IMR-90 (cell line): Measurements from ENCODE around the gene RIMBP3C. TPM values are rescaled to one million over a fixed set of nuclear protein-coding genes. Genes with fewer than 3 reads are reported as not detected.
A peak's percentile ranks its signal among the peaks of the same experiment; 100 is the strongest.

ENCODE experiments used
- ATAC-seq: fragments of 200-7000 bp; cut with Tn5 transposase; 2 replicates; pipeline ENCODE4 v1.9.1; 2020; ENCODE audit warnings: low read depth, mild to moderate bottlenecking, moderate library complexity
- BruUV-seq: library from RNA; stranded (reverse); fragments of 400-500 nt; replicated peaks from 2 replicates; lab custom pipeline; 2021; lab: Mats Ljungman, UMichigan
- CTCF ChIA-PET: fragments of 300-600 bp; formaldehyde crosslinking; extraction: SDS; loops from one replicate; lab custom pipeline; 2021; ENCODE audit warnings: antibody characterized with exemption; lab: Yijun Ruan, JAX
- POLR2A ChIA-PET: fragments of 300-600 bp; sonication (Branson Sonifier 250); formaldehyde crosslinking; loops from one replicate; lab custom pipeline; 2022; ENCODE audit warnings: antibody characterized with exemption; ENCODE audit not compliant: unreplicated experiment; lab: Charles Lee
- DNase-seq: peaks from one replicate; pipeline ENCODE4 v3.0.0; 2013
- H2AFZ ChIP-seq: replicated peaks from 2 replicates; pipeline ENCODE3; 2013; ENCODE audit warnings: low read length, mild to moderate bottlenecking; ENCODE audit not compliant: poor library complexity
- H2AK5ac ChIP-seq: 2 replicates; pipeline ENCODE4 v1.6.1; 2013; ENCODE audit warnings: low read depth, low read length, inconsistent platforms
- H2AK9ac ChIP-seq: replicated peaks from 2 replicates; pipeline ENCODE3; 2013; ENCODE audit warnings: mild to moderate bottlenecking, low read depth, low read length, moderate library complexity; ENCODE audit not compliant: poor library complexity
- H2BK120ac ChIP-seq: 2 replicates; pipeline ENCODE4 v1.6.1; 2013; ENCODE audit warnings: low read depth, low read length, inconsistent platforms
- H2BK15ac ChIP-seq: 3 replicates; pipeline ENCODE4 v1.6.1; 2013; ENCODE audit warnings: low read depth, low read length, inconsistent platforms
- H2BK20ac ChIP-seq: 2 replicates; pipeline ENCODE4 v1.6.1; 2013; ENCODE audit warnings: low read depth, mild to moderate bottlenecking, inconsistent platforms, low read length, moderate library complexity
- H2BK5ac ChIP-seq: 2 replicates; pipeline ENCODE4 v1.6.1; 2013; ENCODE audit warnings: mild to moderate bottlenecking, low read depth, low read length, inconsistent platforms; ENCODE audit not compliant: poor library complexity, severe bottlenecking
- H3K14ac ChIP-seq: replicated peaks from 2 replicates; pipeline ENCODE4 v1.6.1; 2013; ENCODE audit warnings: low read depth, low read length, inconsistent platforms
- H3K18ac ChIP-seq: 2 replicates; pipeline ENCODE4 v1.6.1; 2013; ENCODE audit warnings: low read depth, low read length, control low read depth
- H3K23ac ChIP-seq: 2 replicates; pipeline ENCODE4 v1.6.1; 2013; ENCODE audit warnings: low read depth, low read length, inconsistent platforms
- H3K27ac ChIP-seq: 2 replicates; pipeline ENCODE4 v1.5.1; 2013; ENCODE audit warnings: mild to moderate bottlenecking, control low read depth, low read length; ENCODE audit not compliant: insufficient read depth
- H3K27me3 ChIP-seq: 2 replicates; pipeline ENCODE4 v1.6.1; 2013; ENCODE audit warnings: low read length; ENCODE audit not compliant: control insufficient read depth, insufficient read depth
- H3K36me3 ChIP-seq: 2 replicates; pipeline ENCODE4 v1.6.1; 2013; ENCODE audit warnings: low read length, mixed read lengths; ENCODE audit not compliant: control insufficient read depth, insufficient read depth
- H3K4ac ChIP-seq: 2 replicates; pipeline ENCODE4 v1.6.1; 2013; ENCODE audit warnings: low read depth, low read length, inconsistent platforms
- H3K4me1 ChIP-seq: 2 replicates; pipeline ENCODE4 v1.6.1; 2013; ENCODE audit warnings: low read length, mixed read lengths; ENCODE audit not compliant: control insufficient read depth, insufficient read depth
- H3K4me2 ChIP-seq: 2 replicates; pipeline ENCODE4 v1.6.1; 2013; ENCODE audit warnings: low read depth, mild to moderate bottlenecking, control low read depth, low read length, moderate library complexity
- H3K4me3 ChIP-seq: 2 replicates; pipeline ENCODE4 v1.5.1; 2013; ENCODE audit warnings: low read depth, mild to moderate bottlenecking, control low read depth, low read length, moderate library complexity; ENCODE audit not compliant: insufficient read depth
- H3K56ac ChIP-seq: 2 replicates; pipeline ENCODE4 v1.6.1; 2013; ENCODE audit warnings: low read length, inconsistent platforms; ENCODE audit not compliant: insufficient read depth; ENCODE audit errors: extremely low read depth
- H3K79me1 ChIP-seq, 2 experiments: 2 replicates each; pipeline ENCODE4 v1.6.1; 2013; ENCODE audit warnings: low read length in 2 of 2, inconsistent platforms in 1 of 2, low read depth in 1 of 2
- H3K9ac ChIP-seq: 2 replicates; pipeline ENCODE4 v1.6.1; 2013; ENCODE audit warnings: low read depth, low read length, control low read depth
- H3K9me1 ChIP-seq: 2 replicates; pipeline ENCODE4 v1.6.1; 2013; ENCODE audit warnings: low read length, inconsistent platforms; ENCODE audit not compliant: insufficient read depth
- H3K9me3 ChIP-seq: 2 replicates; pipeline ENCODE4 v1.6.1; 2013; ENCODE audit warnings: low read length; ENCODE audit not compliant: control insufficient read depth, insufficient read depth
- H4K20me1 ChIP-seq: 2 replicates; pipeline ENCODE4 v1.6.1; 2013; ENCODE audit warnings: low read length, inconsistent platforms; ENCODE audit not compliant: insufficient read depth
- H4K5ac ChIP-seq: 2 replicates; pipeline ENCODE4 v1.6.1; 2013; ENCODE audit warnings: mild to moderate bottlenecking, low read depth, low read length, control low read depth
- H4K8ac ChIP-seq, 2 experiments: 2 replicates each; pipeline ENCODE4 v1.6.1; 2013; ENCODE audit warnings: low read depth in 2 of 2, low read length in 2 of 2, control low read depth in 1 of 2, inconsistent platforms in 1 of 2
- H4K91ac ChIP-seq: 2 replicates; pipeline ENCODE4 v1.6.1; 2013; ENCODE audit warnings: low read depth, low read length, inconsistent platforms; ENCODE audit not compliant: insufficient read depth
- CHD1 ChIP-seq: IDR thresholded peaks from 2 replicates; pipeline ENCODE4 v1.6.1; 2012; ENCODE audit warnings: low read depth, low read length, improper control_type of control experiment
- CTCF ChIP-seq: conservative IDR thresholded peaks from 2 replicates; pipeline ENCODE4 v1.5.1; 2012; ENCODE audit warnings: mild to moderate bottlenecking, low read depth, low read length, improper control_type of control experiment
- FOS ChIP-seq: fragments of 150-350 bp; IDR thresholded peaks from 2 replicates; pipeline ENCODE4 v1.6.1; 2016; ENCODE audit warnings: low read depth, low read length
- MAFK ChIP-seq: IDR thresholded peaks from 2 replicates; pipeline ENCODE4 v1.6.1; 2012; ENCODE audit warnings: low read depth, low read length, improper control_type of control experiment
- MAZ ChIP-seq: IDR thresholded peaks from 2 replicates; pipeline ENCODE4 v1.6.1; 2012; ENCODE audit warnings: low read depth, mild to moderate bottlenecking, low read length, improper control_type of control experiment, moderate library complexity, borderline replicate concordance
- MXI1 ChIP-seq: IDR thresholded peaks from 2 replicates; pipeline ENCODE4 v1.6.1; 2012; ENCODE audit warnings: low read depth, mild to moderate bottlenecking, low read length, moderate library complexity, borderline replicate concordance
- NFE2L2 ChIP-seq: fragments of 150-350 bp; IDR thresholded peaks from 2 replicates; pipeline ENCODE4 v1.6.1; 2016; ENCODE audit warnings: low read depth, mild to moderate bottlenecking, low read length
- POLR2A ChIP-seq: IDR thresholded peaks from 2 replicates; pipeline ENCODE4 v1.6.1; 2012; ENCODE audit warnings: mild to moderate bottlenecking, low read depth, low read length
- RAD21 ChIP-seq: IDR thresholded peaks from 2 replicates; pipeline ENCODE4 v1.6.1; 2012; ENCODE audit warnings: low read length, improper control_type of control experiment
- RCOR1 ChIP-seq: IDR thresholded peaks from 2 replicates; pipeline ENCODE4 v1.6.1; 2012; ENCODE audit warnings: mild to moderate bottlenecking, low read length, improper control_type of control experiment; ENCODE audit not compliant: insufficient replicate concordance
- RFX5 ChIP-seq: IDR thresholded peaks from 2 replicates; pipeline ENCODE4 v1.8.0; 2012; ENCODE audit warnings: low read depth, mild to moderate bottlenecking, low read length, moderate library complexity
- SMC3 ChIP-seq: fragments of 150-350 bp; IDR thresholded peaks from 2 replicates; pipeline ENCODE4 v1.6.1; 2016; ENCODE audit warnings: low read depth, mild to moderate bottlenecking, antibody characterized with exemption, low read length, moderate library complexity
- USF2 ChIP-seq: fragments of 150-350 bp; IDR thresholded peaks from 2 replicates; pipeline ENCODE4 v1.6.1; 2017; ENCODE audit warnings: mild to moderate bottlenecking, antibody characterized with exemption, low read length, low read depth
- WGBS, 2 experiments: methylation state at CpG; one replicate each; pipeline versions ENCODE4 v1.1.5 to v1.1.7; 2013; ENCODE audit warnings: missing lambda C conversion rate in 2 of 2; ENCODE audit not compliant: insufficient read length in 1 of 2; ENCODE audit errors: extremely low coverage in 2 of 2; 5-methylcytosine and 5-hydroxymethylcytosine counted together
- dilution Hi-C: fragments of 300-500 bp; cut with HindIII; formaldehyde crosslinking; loops from one replicate; pipeline ENCODE4 v1.14.3; 2018; ENCODE audit warnings: low sequenced_read_pairs; ENCODE audit not compliant: unreplicated experiment
- in situ Hi-C: fragments of 300-500 bp; cut with MboI; formaldehyde crosslinking; loops from 3 replicates; pipeline ENCODE4 v1.14.3; 2019; ENCODE audit warnings: low sequenced_read_pairs, inconsistent platforms, mixed read lengths
- intact Hi-C: fragments of 100-400 bp; cut with micrococcal nuclease; formaldehyde crosslinking; loops from 2 replicates; pipeline ENCODE4 v1.10.0; 2022
- polyA plus RNA-seq, 3 experiments: library from polyadenylated mRNA; depleted of rRNA; stranded (reverse); fragments of >200 nt; gene quantifications; 2 replicates each; pipeline ENCODE4 v1.2.3, GENCODE V29; 2012; ENCODE audit warnings: low replicate concordance in 1 of 3
- total RNA-seq: library from RNA; depleted of rRNA; stranded (reverse); fragments of >200 nt; gene quantifications from 2 replicates; pipeline ENCODE4 v1.2.3, GENCODE V29; 2012

The RIMBP3C gene
- total and polyA plus RNA-seq, 2 of the 4 experiments (the other 2 are of a cell fraction), result 0.05 to 0.36 TPM

DNA sequence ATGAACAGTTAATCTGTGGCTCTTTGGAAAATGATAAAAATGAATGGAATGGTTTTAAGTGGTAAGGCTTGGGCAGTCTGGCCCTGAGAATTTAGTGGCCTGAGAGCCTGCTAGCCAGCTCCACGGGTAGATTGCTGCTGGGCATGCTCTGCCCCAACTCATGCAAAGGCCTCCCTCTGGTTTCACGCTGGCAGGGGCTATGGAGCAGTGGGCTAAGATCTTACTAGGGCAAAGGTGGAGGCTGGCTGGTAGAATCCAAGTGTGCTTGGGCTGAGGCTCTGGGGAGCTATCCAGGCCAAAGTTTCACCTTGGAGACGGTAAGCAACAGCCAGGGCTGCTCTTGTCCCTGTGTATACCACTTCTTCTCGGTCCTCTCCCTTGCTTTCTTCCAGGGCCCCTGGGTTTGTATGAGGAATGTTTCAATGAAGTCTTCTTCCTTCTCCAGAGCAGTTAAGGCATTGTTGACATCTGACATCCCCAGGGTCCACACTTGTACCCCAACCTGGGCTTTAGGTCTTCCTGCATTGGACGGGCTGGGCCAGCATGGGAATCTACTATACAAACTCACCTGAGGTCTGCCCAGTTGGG is 43.7 kb upstream of the RIMBP3C start:
- Histone ChIP-seq H2AK5ac (no peak overlapping the region), H3K36me3 (peaks cover 33% of the 10 kb centered on the region), H2AFZ (peak overlapping the region; percentile 36), H3K4me3 (no peak overlapping the region), H4K5ac (no peak overlapping the region), H3K79me1 (peaks cover 18 to 68% of the 10 kb centered on the region in 2 experiments), H4K20me1 (peaks cover 96% of the 10 kb centered on the region), H3K9ac (no peak overlapping the region), H2BK20ac (no peak overlapping the region), H3K4ac (no peak overlapping the region), H3K27ac (no peak overlapping the region), H2AK9ac (no peak overlapping the region), H2BK15ac (no peak overlapping the region), H3K4me1 (peaks cover 11% of the 10 kb centered on the region; the same call in 1 of the 2 replicates), H3K14ac (no peak overlapping the region), H4K8ac (no peak overlapping the region), H3K18ac (no peak overlapping the region), H3K23ac (no peak overlapping the region), H3K4me2 (no peak overlapping the region), H3K56ac (no peak overlapping the region), H3K9me1 (peaks cover 31% of the 10 kb centered on the region), H2BK120ac (no peak overlapping the region), H3K27me3 (no peaks in the 10 kb centered on the region), H4K91ac (no peak overlapping the region), H2BK5ac (no peak overlapping the region), H3K9me3 (no peaks in the 10 kb centered on the region)
- WGBS, 2 experiments, result 100% methylated on average over 2 of the region's 5 CpGs; no CpG with 5 or more reads in 1 of the 2 experiments
- ChIA-PET POLR2A (no interaction called here), CTCF (no interaction called here)
- dilution Hi-C loops (no loop called here), in situ Hi-C loops (no loop called here), intact Hi-C loops (no loop called here)
- DNase-seq (no peak), ATAC-seq (peak; percentile 27)
- TF ChIP-seq USF2 (no peak), CTCF (no peak), MXI1 (no peak), NFE2L2 (no peak), RFX5 (no peak), MAFK (no peak), SMC3 (no peak), FOS (no peak), MAZ (no peak), RAD21 (no peak), RCOR1 (no peak), CHD1 (no peak), POLR2A (no peak)
- BruUV-seq, result no TSS peak
